HG03108 (cell line): Measurements from ENCODE around the gene SIGLEC5.

Experiments
- ATAC-seq: cut with Tn5 transposase; IDR thresholded peaks from one replicate; pipeline ENCODE4 v1.9.1; 2021; ENCODE audit warnings: moderate library complexity; ENCODE audit not compliant: unreplicated experiment

The SIGLEC5 gene

GRCh38 chr19:51628153-51628939 is 1.9 kb downstream of the SIGLEC5 start:
- no peak for ATAC-seq

- ATAC-seq = no peak
Observed at GRCh38 chr19:51627491-51628138, 2.6 kb downstream of the SIGLEC5 start.

- no peak for ATAC-seq
Observed at GRCh38 chr19:51626675-51627074, 3.5 kb downstream of the SIGLEC5 start.

GRCh38 chr19:51621178-51621577 is 9.0 kb downstream of the SIGLEC5 start:
- ATAC-seq = peak; percentile 54

GRCh38 chr19:51615991-51616390 is 14.2 kb downstream of the SIGLEC5 start:
- no peak for ATAC-seq

GRCh38 chr19:51614789-51615188 is 15.4 kb downstream of the SIGLEC5 start:
- ATAC-seq = no peak

GRCh38 chr19:51610576-51610975 is 19.6 kb downstream of the SIGLEC5 start:
- no peak for ATAC-seq

- no peak for ATAC-seq
Observed at GRCh38 chr19:51607920-51608562, 22.2 kb downstream of the SIGLEC5 start.

- peak; percentile 96 for ATAC-seq
Observed at GRCh38 chr19:51607077-51607476, 23.1 kb downstream of the SIGLEC5 start.

- ATAC-seq = no peak
Observed at GRCh38 chr19:51602189-51602854, 27.9 kb downstream of the SIGLEC5 start.

- no peak for ATAC-seq
Observed at GRCh38 chr19:51600940-51601580, 29.1 kb downstream of the SIGLEC5 start.

GRCh38 chr19:51599084-51599483 is 31.1 kb downstream of the SIGLEC5 start:
- no peak for ATAC-seq

GRCh38 chr19:51598159-51598915 is 31.9 kb downstream of the SIGLEC5 start:
- no peak for ATAC-seq

- no peak for ATAC-seq
Observed at GRCh38 chr19:51595190-51596175, 34.7 kb downstream of the SIGLEC5 start.

- ATAC-seq = no peak
Observed at GRCh38 chr19:51594774-51595109, 35.5 kb downstream of the SIGLEC5 start.

GRCh38 chr19:51593969-51594773 is 36.0 kb downstream of the SIGLEC5 start:
- peak; percentile 99 for ATAC-seq

- no peak for ATAC-seq
Observed at GRCh38 chr19:51593138-51593890, 36.9 kb downstream of the SIGLEC5 start.

- ATAC-seq = no peak
Observed at GRCh38 chr19:51592521-51592920, 37.7 kb downstream of the SIGLEC5 start.
